WTC11 (cell line): ENCODE data around the gene GPR176. TPM values are rescaled to one million over a fixed set of nuclear protein-coding genes. Genes with fewer than 3 reads are reported as not detected.

Source experiments
- ATAC-seq: fragments of 200-7000 bp; cut with Tn5 transposase; 2 replicates; pipeline ENCODE4 v1.10.0; 2021; ENCODE audit warnings: mild to moderate bottlenecking, moderate library complexity
- CTCF ChIA-PET: fragments of 300-600 bp; sonication (Branson Sonifier 250); formaldehyde crosslinking; loops from one replicate; lab custom pipeline; 2021; ENCODE audit warnings: antibody characterized with exemption; lab: Charles Lee
- POLR2A ChIA-PET: fragments of 350-600 bp; sonication (Branson Sonifier 250); formaldehyde crosslinking; loops from one replicate; lab custom pipeline; 2021; ENCODE audit warnings: antibody characterized with exemption; lab: Charles Lee
- DNase-seq: peaks from one replicate; pipeline ENCODE4 v3.0.0; 2021; ENCODE audit warnings: low spot score
- H3K27ac Mint-ChIP-seq: 2 replicates; pipeline ENCODE4 v1.8.0; 2021; ENCODE audit warnings: mixed read lengths
- H3K27me3 Mint-ChIP-seq: 2 replicates; pipeline ENCODE4 v1.8.0; 2021; ENCODE audit warnings: low read depth, mild to moderate bottlenecking, moderate library complexity, mixed read lengths
- H3K36me3 Mint-ChIP-seq: 2 replicates; pipeline ENCODE4 v1.8.0; 2021; ENCODE audit warnings: mixed read lengths
- H3K4me1 Mint-ChIP-seq: 2 replicates; pipeline ENCODE4 v1.8.0; 2022; ENCODE audit warnings: mixed read lengths
- H3K4me3 Mint-ChIP-seq: 2 replicates; pipeline ENCODE4 v1.8.0; 2021; ENCODE audit warnings: mild to moderate bottlenecking, moderate library complexity, mixed read lengths
- H3K9me3 Mint-ChIP-seq: 2 replicates; pipeline ENCODE4 v1.8.0; 2021; ENCODE audit warnings: mixed read lengths
- CBFB ChIP-seq: sonication (generic); formaldehyde crosslinking; IDR thresholded peaks from 2 replicates; pipeline ENCODE4 v1.8.1; 2022; ENCODE audit warnings: mild to moderate bottlenecking, low read depth, missing genetic modification reagents
- CREM ChIP-seq: sonication (generic); formaldehyde crosslinking; IDR thresholded peaks from 2 replicates; pipeline ENCODE4 v1.8.1; 2022; ENCODE audit warnings: mild to moderate bottlenecking, missing genetic modification reagents, moderate library complexity
- FOXP1 ChIP-seq: sonication (generic); formaldehyde crosslinking; IDR thresholded peaks from 2 replicates; pipeline ENCODE4 v1.8.0; 2022; ENCODE audit warnings: missing genetic modification reagents, mild to moderate bottlenecking, moderate library complexity, borderline replicate concordance
- GTF2I ChIP-seq: fragments of 250-450 bp; sonication (Bioruptor Pico); conservative IDR thresholded peaks from 2 replicates; pipeline ENCODE4 v1.4.0; 2021; ENCODE audit warnings: mild to moderate bottlenecking
- HMGA2 ChIP-seq: fragments of 250-450 bp; sonication (Bioruptor Pico); IDR thresholded peaks from 2 replicates; pipeline ENCODE4 v1.4.0; 2021; ENCODE audit warnings: mild to moderate bottlenecking, moderate library complexity
- NR1H2 ChIP-seq: sonication (generic); formaldehyde crosslinking; IDR thresholded peaks from 2 replicates; pipeline ENCODE4 v1.9.0; 2021; ENCODE audit warnings: mild to moderate bottlenecking, moderate library complexity, missing genetic modification reagents
- NR2C2 ChIP-seq: sonication (generic); formaldehyde crosslinking; IDR thresholded peaks from 2 replicates; pipeline ENCODE4 v1.8.0; 2022; ENCODE audit warnings: mild to moderate bottlenecking, missing genetic modification reagents
- NR3C1 ChIP-seq: sonication (generic); formaldehyde crosslinking; conservative IDR thresholded peaks from 2 replicates; pipeline ENCODE4 v1.8.1; 2023; ENCODE audit warnings: low read depth, mild to moderate bottlenecking, missing genetic modification reagents
- RORB ChIP-seq: fragments of 250-450 bp; sonication (Bioruptor Pico); IDR thresholded peaks from 2 replicates; pipeline ENCODE4 v1.9.0; 2021; ENCODE audit warnings: mild to moderate bottlenecking
- SMAD3 ChIP-seq: sonication (generic); formaldehyde crosslinking; IDR thresholded peaks from 2 replicates; pipeline ENCODE4 v1.8.0; 2022; ENCODE audit warnings: missing genetic modification reagents, mild to moderate bottlenecking, borderline replicate concordance
- TEAD4 ChIP-seq: sonication (generic); formaldehyde crosslinking; IDR thresholded peaks from 2 replicates; pipeline ENCODE4 v1.8.0; 2022; ENCODE audit warnings: mild to moderate bottlenecking, missing genetic modification reagents
- ZBTB21 ChIP-seq: sonication (generic); formaldehyde crosslinking; IDR thresholded peaks from 2 replicates; pipeline ENCODE4 v1.8.1; 2023; ENCODE audit warnings: mild to moderate bottlenecking, missing genetic modification reagents, borderline replicate concordance
- ZNF416 ChIP-seq: fragments of 250-450 bp; sonication (Bioruptor Pico); IDR thresholded peaks from 2 replicates; pipeline ENCODE4 v1.9.0; 2021; ENCODE audit warnings: mild to moderate bottlenecking, inconsistent platforms
- total RNA-seq: library from RNA; stranded (reverse); gene quantifications from 3 replicates; pipeline ENCODE4 v1.2.3, GENCODE V29; 2021
- TF ChIP-seq, protein P1 (sequence below): sonication (generic); formaldehyde crosslinking; IDR thresholded peaks from 2 replicates; pipeline ENCODE4 v1.8.1; 2023; ENCODE audit warnings: mild to moderate bottlenecking, missing genetic modification reagents
- TF ChIP-seq, protein P2 (sequence below): fragments of 250-450 bp; sonication (Bioruptor Pico); IDR thresholded peaks from 2 replicates; pipeline ENCODE4 v1.9.0; 2021; ENCODE audit warnings: moderate library complexity, mild to moderate bottlenecking, inconsistent platforms, borderline replicate concordance
- TF ChIP-seq, protein P3 (sequence below): sonication (generic); formaldehyde crosslinking; IDR thresholded peaks from 2 replicates; pipeline ENCODE4 v1.8.1; 2022; ENCODE audit warnings: mild to moderate bottlenecking, missing genetic modification reagents, moderate library complexity, borderline replicate concordance
- TF ChIP-seq, protein P4 (sequence below): fragments of 200-600 bp; IDR thresholded peaks from 2 replicates; pipeline ENCODE4 v1.8.0; 2022; ENCODE audit warnings: antibody characterized with exemption
- TF ChIP-seq, protein P5 (sequence below): sonication (generic); formaldehyde crosslinking; IDR thresholded peaks from 2 replicates; pipeline ENCODE4 v1.8.1; 2022; ENCODE audit warnings: low read depth, mild to moderate bottlenecking, moderate library complexity, missing genetic modification reagents, borderline replicate concordance

Gene GPR176
- total RNA-seq, 1 experiment from 2014 or later, result 117 TPM

DNA sequence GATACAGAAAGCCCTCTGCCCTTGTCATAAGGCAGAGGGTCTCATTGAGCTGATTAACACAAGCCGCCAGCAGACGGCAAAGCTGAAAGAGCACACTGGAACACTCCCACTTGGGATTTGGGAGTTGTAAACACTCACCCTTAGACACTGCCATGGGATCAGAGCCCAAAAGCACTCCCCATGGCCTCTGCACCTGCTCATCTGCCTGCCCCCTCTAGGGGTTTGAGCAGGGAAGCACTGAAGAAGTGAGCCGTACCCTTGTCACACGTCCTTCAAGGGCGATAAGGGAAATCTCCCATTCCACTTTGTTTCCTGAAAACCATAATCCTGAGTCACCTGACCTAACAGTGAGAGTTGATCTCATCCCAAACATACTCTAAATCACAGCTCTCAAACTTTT is 152.1 kb downstream of the GPR176 start:
- ChIA-PET POLR2A (no interaction called here), CTCF (interaction anchor here (1.4 to 5.6 kb wide), 3 partner anchors 9 to 24 kb away, joined by 4 to 33 read pairs (median 4); no protein-coding TSS in a partner anchor)
- DNase-seq, result no peak
- no peak overlapping the region for H3K27ac Mint-ChIP-seq
- H3K27me3 Mint-ChIP-seq, result no peaks in the 10 kb centered on the region
- peaks cover 3% of the 10 kb centered on the region; the same call in 1 of the 2 replicates for H3K4me1 Mint-ChIP-seq
- H3K4me3 Mint-ChIP-seq, result no peak overlapping the region
- TF ChIP-seq NR3C1 (no peak), CREM (CRISPR knock-in tag) (no peak), NR2C2 (CRISPR knock-in tag) (no peak), GTF2I (CRISPR knock-in tag) (no peak), NR1H2 (no peak), FOXP1 (CRISPR knock-in tag) (no peak), ZNF416 (CRISPR knock-in tag) (no peak), CBFB (CRISPR knock-in tag) (no peak)
- TF ChIP-seq, protein P1, sequence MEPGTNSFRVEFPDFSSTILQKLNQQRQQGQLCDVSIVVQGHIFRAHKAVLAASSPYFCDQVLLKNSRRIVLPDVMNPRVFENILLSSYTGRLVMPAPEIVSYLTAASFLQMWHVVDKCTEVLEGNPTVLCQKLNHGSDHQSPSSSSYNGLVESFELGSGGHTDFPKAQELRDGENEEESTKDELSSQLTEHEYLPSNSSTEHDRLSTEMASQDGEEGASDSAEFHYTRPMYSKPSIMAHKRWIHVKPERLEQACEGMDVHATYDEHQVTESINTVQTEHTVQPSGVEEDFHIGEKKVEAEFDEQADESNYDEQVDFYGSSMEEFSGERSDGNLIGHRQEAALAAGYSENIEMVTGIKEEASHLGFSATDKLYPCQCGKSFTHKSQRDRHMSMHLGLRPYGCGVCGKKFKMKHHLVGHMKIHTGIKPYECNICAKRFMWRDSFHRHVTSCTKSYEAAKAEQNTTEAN (CRISPR knock-in tag), result no peak
- TF ChIP-seq, protein P2, sequence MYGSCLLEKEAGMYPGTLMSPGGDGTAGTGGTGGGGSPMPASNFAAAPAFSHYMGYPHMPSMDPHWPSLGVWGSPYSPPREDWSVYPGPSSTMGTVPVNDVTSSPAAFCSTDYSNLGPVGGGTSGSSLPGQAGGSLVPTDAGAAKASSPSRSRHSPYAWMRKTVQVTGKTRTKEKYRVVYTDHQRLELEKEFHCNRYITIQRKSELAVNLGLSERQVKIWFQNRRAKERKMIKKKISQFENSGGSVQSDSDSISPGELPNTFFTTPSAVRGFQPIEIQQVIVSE (CRISPR knock-in tag), result no peak
- ATAC-seq, result peak; percentile 91
- H3K9me3 Mint-ChIP-seq, result peaks cover 16% of the 10 kb centered on the region
- peaks cover 10% of the 10 kb centered on the region for H3K36me3 Mint-ChIP-seq

DNA sequence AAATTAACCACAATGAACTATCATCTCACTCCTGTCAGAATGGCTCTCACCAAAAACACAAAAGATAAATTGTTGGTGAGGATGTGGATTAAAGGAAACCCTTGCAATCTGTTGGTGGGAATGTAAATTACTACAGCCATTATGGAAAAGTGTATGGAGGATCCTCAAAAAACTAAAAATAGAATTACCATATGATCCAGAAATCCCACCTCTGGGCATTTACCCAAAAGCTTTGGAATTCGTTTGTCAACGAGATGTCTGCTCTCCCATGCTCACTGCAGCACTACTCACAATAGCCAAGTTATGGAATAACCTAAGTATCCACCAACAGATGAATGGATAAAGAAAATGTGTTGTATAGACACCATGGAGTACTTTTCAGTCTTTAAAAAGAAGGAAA is 159.1 kb downstream of the GPR176 start:
- CTCF ChIA-PET, result interaction anchor here (1.1 kb wide), 1 partner anchor 75 kb away, joined by 3 read pairs; no protein-coding TSS in a partner anchor
- TF ChIP-seq, protein P3, sequence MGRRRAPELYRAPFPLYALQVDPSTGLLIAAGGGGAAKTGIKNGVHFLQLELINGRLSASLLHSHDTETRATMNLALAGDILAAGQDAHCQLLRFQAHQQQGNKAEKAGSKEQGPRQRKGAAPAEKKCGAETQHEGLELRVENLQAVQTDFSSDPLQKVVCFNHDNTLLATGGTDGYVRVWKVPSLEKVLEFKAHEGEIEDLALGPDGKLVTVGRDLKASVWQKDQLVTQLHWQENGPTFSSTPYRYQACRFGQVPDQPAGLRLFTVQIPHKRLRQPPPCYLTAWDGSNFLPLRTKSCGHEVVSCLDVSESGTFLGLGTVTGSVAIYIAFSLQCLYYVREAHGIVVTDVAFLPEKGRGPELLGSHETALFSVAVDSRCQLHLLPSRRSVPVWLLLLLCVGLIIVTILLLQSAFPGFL, result no peak
- H3K4me1 Mint-ChIP-seq, result no peaks in the 10 kb centered on the region
- no peak overlapping the region for H3K4me3 Mint-ChIP-seq
- H3K36me3 Mint-ChIP-seq, result no peaks in the 10 kb centered on the region
- POLR2A ChIA-PET, result no interaction called here
- DNase-seq (no peak), ATAC-seq (no peak)
- no peak overlapping the region for H3K27ac Mint-ChIP-seq
- H3K27me3 Mint-ChIP-seq, result no peaks in the 10 kb centered on the region
- peaks cover 13% of the 10 kb centered on the region for H3K9me3 Mint-ChIP-seq

DNA sequence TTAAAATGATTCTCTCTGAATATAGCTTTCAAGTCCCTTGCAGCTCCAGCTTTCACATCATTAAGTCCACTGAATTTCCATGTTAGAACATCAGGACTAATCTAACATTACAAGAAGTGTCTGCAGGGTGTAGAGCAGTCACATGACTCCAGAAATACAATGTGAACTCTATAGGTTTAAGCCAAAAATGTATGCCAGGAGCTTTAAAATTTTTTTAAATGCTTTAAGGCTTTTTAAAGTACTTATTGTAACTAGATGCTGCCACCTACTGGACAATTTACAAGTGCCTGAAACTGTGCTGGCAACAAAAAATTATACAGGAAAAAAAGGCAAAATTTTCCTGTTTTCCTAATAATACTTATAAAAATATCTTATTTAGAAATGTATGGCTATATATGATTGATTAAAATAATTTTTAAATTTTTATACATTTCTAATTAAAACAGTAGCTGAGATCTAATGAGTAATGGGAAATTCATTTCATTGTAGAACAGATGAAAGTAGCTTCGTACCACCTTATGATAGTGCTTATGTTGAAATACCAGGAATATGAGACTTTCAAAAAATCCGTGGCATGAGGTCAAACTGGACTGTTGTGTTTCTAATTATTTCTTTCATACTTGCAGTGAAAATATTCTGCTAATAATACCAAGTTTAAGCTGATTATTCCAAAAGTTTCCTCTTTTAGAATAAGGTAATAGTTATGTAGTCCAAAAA is 163.1 kb downstream of the GPR176 start:
- CTCF ChIA-PET, result interaction anchor here (0.5 to 3.9 kb wide), 66 partner anchors 9 to 1066 kb away, joined by 3 to 80 read pairs (median 6); partner anchors contain the start of genes EIF2AK4, FSIP1 and THBS1
- H3K36me3 Mint-ChIP-seq, result no peaks in the 10 kb centered on the region
- TF ChIP-seq, protein P4, sequence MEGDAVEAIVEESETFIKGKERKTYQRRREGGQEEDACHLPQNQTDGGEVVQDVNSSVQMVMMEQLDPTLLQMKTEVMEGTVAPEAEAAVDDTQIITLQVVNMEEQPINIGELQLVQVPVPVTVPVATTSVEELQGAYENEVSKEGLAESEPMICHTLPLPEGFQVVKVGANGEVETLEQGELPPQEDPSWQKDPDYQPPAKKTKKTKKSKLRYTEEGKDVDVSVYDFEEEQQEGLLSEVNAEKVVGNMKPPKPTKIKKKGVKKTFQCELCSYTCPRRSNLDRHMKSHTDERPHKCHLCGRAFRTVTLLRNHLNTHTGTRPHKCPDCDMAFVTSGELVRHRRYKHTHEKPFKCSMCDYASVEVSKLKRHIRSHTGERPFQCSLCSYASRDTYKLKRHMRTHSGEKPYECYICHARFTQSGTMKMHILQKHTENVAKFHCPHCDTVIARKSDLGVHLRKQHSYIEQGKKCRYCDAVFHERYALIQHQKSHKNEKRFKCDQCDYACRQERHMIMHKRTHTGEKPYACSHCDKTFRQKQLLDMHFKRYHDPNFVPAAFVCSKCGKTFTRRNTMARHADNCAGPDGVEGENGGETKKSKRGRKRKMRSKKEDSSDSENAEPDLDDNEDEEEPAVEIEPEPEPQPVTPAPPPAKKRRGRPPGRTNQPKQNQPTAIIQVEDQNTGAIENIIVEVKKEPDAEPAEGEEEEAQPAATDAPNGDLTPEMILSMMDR, result peak; percentile 53
- TF ChIP-seq TEAD4 (CRISPR knock-in tag), result no peak
- H3K27me3 Mint-ChIP-seq, result no peaks in the 10 kb centered on the region
- no peak for DNase-seq
- H3K4me1 Mint-ChIP-seq, result no peaks in the 10 kb centered on the region
- no peak overlapping the region for H3K4me3 Mint-ChIP-seq
- no peak overlapping the region for H3K27ac Mint-ChIP-seq
- peaks cover 9% of the 10 kb centered on the region for H3K9me3 Mint-ChIP-seq
- ATAC-seq, result no peak
- POLR2A ChIA-PET, result interaction anchor here (0.6 kb wide), 2 partner anchors 52 to 1064 kb away, joined by 3 read pairs; no protein-coding TSS in a partner anchor

DNA sequence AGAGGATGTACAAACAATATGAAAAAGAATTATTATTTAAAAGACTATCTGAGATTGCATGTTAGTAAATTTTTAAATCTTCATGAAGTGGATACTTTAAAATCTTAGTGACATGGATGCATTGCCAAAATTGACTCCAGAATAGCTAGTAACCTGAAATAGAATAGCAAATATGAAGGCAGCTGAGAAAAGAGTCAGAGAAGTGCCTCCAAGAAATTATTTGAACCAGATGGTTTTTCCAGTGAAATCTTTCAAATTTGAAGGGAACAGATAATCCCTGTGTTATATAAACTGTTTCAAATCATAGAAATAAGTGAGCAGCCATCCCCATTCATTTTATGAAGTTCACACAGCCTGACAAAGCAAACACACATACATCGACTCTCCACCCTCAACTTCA is 167.1 kb downstream of the GPR176 start:
- no peak for ATAC-seq
- no peaks in the 10 kb centered on the region for H3K4me1 Mint-ChIP-seq
- H3K27ac Mint-ChIP-seq, result no peak overlapping the region
- no peak overlapping the region for H3K4me3 Mint-ChIP-seq
- no peaks in the 10 kb centered on the region for H3K27me3 Mint-ChIP-seq
- CTCF ChIA-PET, result no interaction called here
- peaks cover 9% of the 10 kb centered on the region for H3K9me3 Mint-ChIP-seq
- POLR2A ChIA-PET, result no interaction called here
- no peak for DNase-seq
- no peaks in the 10 kb centered on the region for H3K36me3 Mint-ChIP-seq
- TF ChIP-seq, protein P5, sequence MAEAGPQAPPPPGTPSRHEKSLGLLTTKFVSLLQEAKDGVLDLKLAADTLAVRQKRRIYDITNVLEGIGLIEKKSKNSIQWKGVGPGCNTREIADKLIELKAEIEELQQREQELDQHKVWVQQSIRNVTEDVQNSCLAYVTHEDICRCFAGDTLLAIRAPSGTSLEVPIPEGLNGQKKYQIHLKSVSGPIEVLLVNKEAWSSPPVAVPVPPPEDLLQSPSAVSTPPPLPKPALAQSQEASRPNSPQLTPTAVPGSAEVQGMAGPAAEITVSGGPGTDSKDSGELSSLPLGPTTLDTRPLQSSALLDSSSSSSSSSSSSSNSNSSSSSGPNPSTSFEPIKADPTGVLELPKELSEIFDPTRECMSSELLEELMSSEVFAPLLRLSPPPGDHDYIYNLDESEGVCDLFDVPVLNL (CRISPR knock-in tag), result no peak
- TF ChIP-seq SMAD3 (CRISPR knock-in tag) (no peak), ZBTB21 (CRISPR knock-in tag) (no peak), RORB (no peak), HMGA2 (CRISPR knock-in tag) (no peak)
